Lower leg skin (tissue), 4 donors: Measurements from ENCODE around the gene ILDR2. TPM values are rescaled to one million over a fixed set of nuclear protein-coding genes. Genes with fewer than 3 reads are reported as not detected.

Experiments used
- DNase-seq, 2 donors: peaks; one replicate each; pipeline ENCODE4 v3.0.0-alpha.2; 2019; ENCODE audit warnings: low spot score in 2 of 2
- H3K4me3 ChIP-seq: fragments of 200-600 bp; sonication (generic); 2 replicates; pipeline ENCODE4 v1.5.1; 2017; ENCODE audit warnings: mild to moderate bottlenecking, low read depth; ENCODE audit not compliant: poor library complexity, severe bottlenecking
- POLR2A ChIP-seq, 2 donors: fragments of 450-650 bp; IDR thresholded peaks; one replicate each; pipeline ENCODE4 v1.6.1; 2016 to 2017; ENCODE audit warnings: antibody characterized with exemption in 2 of 2, mild to moderate bottlenecking in 1 of 2, moderate library complexity in 1 of 2
- WGBS, 2 donors: methylation state at CpG; one replicate each; pipeline ENCODE4 v1.1.5; 2018; 5-methylcytosine and 5-hydroxymethylcytosine counted together
- intact Hi-C: fragments of 100-400 bp; cut with DNase I; formaldehyde crosslinking; loops from one replicate; pipeline ENCODE4 v1.15.0; 2023; ENCODE audit warnings: low total_unique reads
- total RNA-seq, 4 donors: library from RNA; depleted of rRNA; stranded (reverse); fragments of >200 nt; gene quantifications; one replicate each; pipeline ENCODE4 v1.1.0, GENCODE V29; 2016
- TF ChIP-seq, protein P1 (sequence below), 3 donors: fragments of 450-650 bp; IDR thresholded peaks; one replicate each; pipeline ENCODE4 v1.5.1; 2016; ENCODE audit warnings: antibody characterized with exemption in 3 of 3, mild to moderate bottlenecking in 3 of 3, moderate library complexity in 2 of 3

Gene ILDR2
- total RNA-seq, 4 donors from 2014 or later, result 0.29 to 0.46 (median 0.42) TPM; not detected in 1

GRCh38 chr1:166939741-166940375, 35.5 kb downstream of the ILDR2 start:
- intact Hi-C loops, result no loop called here
- DNase-seq, result no peak
- no peak for TF ChIP-seq POLR2A (IDR thresholded peaks at IDR 0.05)
- TF ChIP-seq, protein P1, sequence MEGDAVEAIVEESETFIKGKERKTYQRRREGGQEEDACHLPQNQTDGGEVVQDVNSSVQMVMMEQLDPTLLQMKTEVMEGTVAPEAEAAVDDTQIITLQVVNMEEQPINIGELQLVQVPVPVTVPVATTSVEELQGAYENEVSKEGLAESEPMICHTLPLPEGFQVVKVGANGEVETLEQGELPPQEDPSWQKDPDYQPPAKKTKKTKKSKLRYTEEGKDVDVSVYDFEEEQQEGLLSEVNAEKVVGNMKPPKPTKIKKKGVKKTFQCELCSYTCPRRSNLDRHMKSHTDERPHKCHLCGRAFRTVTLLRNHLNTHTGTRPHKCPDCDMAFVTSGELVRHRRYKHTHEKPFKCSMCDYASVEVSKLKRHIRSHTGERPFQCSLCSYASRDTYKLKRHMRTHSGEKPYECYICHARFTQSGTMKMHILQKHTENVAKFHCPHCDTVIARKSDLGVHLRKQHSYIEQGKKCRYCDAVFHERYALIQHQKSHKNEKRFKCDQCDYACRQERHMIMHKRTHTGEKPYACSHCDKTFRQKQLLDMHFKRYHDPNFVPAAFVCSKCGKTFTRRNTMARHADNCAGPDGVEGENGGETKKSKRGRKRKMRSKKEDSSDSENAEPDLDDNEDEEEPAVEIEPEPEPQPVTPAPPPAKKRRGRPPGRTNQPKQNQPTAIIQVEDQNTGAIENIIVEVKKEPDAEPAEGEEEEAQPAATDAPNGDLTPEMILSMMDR (IDR thresholded peaks at IDR 0.05), result no peak
- 86 to 90% methylated on average over 5 of the region's 5 CpGs for WGBS, 2 donors
- H3K4me3 ChIP-seq, result no peak overlapping the region

DNA sequence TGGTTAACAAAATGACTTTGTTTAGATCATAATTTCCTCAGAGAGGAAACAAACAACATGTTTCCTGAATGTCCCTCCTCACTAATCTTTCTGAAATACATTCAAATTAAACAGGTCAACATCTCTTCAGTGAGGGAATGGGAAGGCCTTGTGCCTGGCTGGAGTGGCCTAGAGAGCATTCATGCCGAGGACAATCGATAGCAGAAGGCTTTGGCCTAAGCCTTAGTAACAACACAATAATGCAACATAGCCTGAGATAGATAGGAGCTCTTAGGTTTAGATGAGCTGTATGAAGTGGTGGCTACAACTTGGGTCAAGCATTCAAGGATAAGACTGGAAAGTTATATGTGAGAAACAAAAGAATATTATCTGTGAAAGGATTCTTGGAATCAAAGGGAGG, 37.4 kb downstream of the ILDR2 start:
- no peak overlapping the region for H3K4me3 ChIP-seq
- TF ChIP-seq, protein P1 (IDR thresholded peaks at IDR 0.05), result no peak
- no peak for TF ChIP-seq POLR2A (IDR thresholded peaks at IDR 0.05)
- no peak for DNase-seq
- intact Hi-C loops, result no loop called here
- 87 to 96% methylated on average over 2 of the region's 2 CpGs for WGBS, 2 donors

DNA sequence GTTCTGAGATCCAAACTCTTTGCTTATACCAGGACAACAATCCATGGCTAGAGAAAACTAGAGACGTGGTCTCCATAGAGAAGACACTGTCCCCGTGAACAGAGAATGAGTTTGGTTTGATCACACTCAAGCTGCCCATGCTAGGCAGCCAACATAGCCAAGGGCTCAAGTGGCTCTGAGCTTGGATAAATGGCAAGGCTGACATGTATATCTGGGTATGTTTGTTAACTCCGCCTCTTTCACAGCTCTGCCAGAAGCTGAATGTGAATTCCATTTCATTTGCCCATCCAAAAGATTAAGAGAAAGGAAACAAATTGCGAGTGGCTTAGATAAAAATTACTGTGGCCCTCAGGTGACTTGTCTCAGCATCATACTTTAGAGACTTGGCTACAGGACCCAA, 38.0 kb downstream of the ILDR2 start:
- WGBS, 2 donors, result 72 to 79% methylated on average over 4 of the region's 4 CpGs

GRCh38 chr1:166933633-166934032, 41.7 kb downstream of the ILDR2 start:
- no peak overlapping the region for H3K4me3 ChIP-seq
- TF ChIP-seq POLR2A (IDR thresholded peaks at IDR 0.05), result no peak
- TF ChIP-seq, protein P1 (IDR thresholded peaks at IDR 0.05), result no peak
- intact Hi-C loops, result no loop called here
- no peak for DNase-seq
- WGBS, 2 donors, result 69 to 76% methylated on average over 1 of the region's 1 CpG

More for the DNA sequence above, 38.0 kb downstream of the ILDR2 start:
- no peak overlapping the region for H3K4me3 ChIP-seq
- DNase-seq, result no peak
- intact Hi-C loops, result no loop called here
- TF ChIP-seq, protein P1 (IDR thresholded peaks at IDR 0.05), result no peak
- no peak for TF ChIP-seq POLR2A (IDR thresholded peaks at IDR 0.05)

GRCh38 chr1:166933140-166933539, 42.2 kb downstream of the ILDR2 start:
- intact Hi-C loops, result no loop called here
- TF ChIP-seq POLR2A (IDR thresholded peaks at IDR 0.05), result no peak
- TF ChIP-seq, protein P1 (IDR thresholded peaks at IDR 0.05), result no peak
- DNase-seq, result no peak
- H3K4me3 ChIP-seq, result no peak overlapping the region

GRCh38 chr1:166929911-166930310, 45.4 kb downstream of the ILDR2 start:
- intact Hi-C loops, result no loop called here
- TF ChIP-seq, protein P1 (IDR thresholded peaks at IDR 0.05), result no peak
- no peak for TF ChIP-seq POLR2A (IDR thresholded peaks at IDR 0.05)
- no peak for DNase-seq
- 69 to 90% methylated on average over 1 of the region's 1 CpG for WGBS, 2 donors
- H3K4me3 ChIP-seq, result no peak overlapping the region
